ENCODE data around the gene RABGEF1. TPM values are rescaled to one million over a fixed set of nuclear protein-coding genes. Genes with fewer than 3 reads are reported as not detected.
"Not testable (repeated sequence)": the region's sequence is repeated elsewhere in the genome, so short reads cannot be mapped to it uniquely, and the experiment has no call there.

RABGEF1 gene
- total RNA-seq, 2 experiments from 2014 or later, result 18.2 to 25.5 TPM

GRCh38 chr7:66748791-66749190 lies 8.3 kb downstream of the RABGEF1 start:
- H2AFZ ChIP-seq (ENCODE audit: low read length), result no peak overlapping the region
- no peak overlapping the region for H3K4me3 ChIP-seq (ENCODE audit: low read depth, low read length, poor library complexity, severe bottlenecking)
- peaks cover 17% of the 10 kb centered on the region for H3K4me1 ChIP-seq (ENCODE audit: insufficient read depth, low read length, poor library complexity, severe bottlenecking)
- H4K20me1 ChIP-seq (ENCODE audit: insufficient read depth, low read length), result 0 out of 2 replicates have a peak, but pooled peaks cover 25% of the 10 kb centered on the region
- BruUV-seq (replicated peaks), result TSS peak; percentile 19
- H3K27ac ChIP-seq (ENCODE audit: low read depth, low read length, poor library complexity, severe bottlenecking), result no peak overlapping the region
- no peaks in the 10 kb centered on the region for H3K9me3 ChIP-seq (ENCODE audit: low read length)
- POLR2A ChIA-PET, result no interaction called here
- no peak for DNase-seq (ENCODE audit: low spot score)
- CTCF ChIA-PET (ENCODE audit: unreplicated experiment), result no interaction called here
- H3K36me3 ChIP-seq (ENCODE audit: insufficient read depth, low read length), result peaks cover 18% of the 10 kb centered on the region
- peaks cover 63% of the 10 kb centered on the region for H3K79me2 ChIP-seq (ENCODE audit: insufficient read depth, low read depth, low read length)
- TF ChIP-seq, protein P1, sequence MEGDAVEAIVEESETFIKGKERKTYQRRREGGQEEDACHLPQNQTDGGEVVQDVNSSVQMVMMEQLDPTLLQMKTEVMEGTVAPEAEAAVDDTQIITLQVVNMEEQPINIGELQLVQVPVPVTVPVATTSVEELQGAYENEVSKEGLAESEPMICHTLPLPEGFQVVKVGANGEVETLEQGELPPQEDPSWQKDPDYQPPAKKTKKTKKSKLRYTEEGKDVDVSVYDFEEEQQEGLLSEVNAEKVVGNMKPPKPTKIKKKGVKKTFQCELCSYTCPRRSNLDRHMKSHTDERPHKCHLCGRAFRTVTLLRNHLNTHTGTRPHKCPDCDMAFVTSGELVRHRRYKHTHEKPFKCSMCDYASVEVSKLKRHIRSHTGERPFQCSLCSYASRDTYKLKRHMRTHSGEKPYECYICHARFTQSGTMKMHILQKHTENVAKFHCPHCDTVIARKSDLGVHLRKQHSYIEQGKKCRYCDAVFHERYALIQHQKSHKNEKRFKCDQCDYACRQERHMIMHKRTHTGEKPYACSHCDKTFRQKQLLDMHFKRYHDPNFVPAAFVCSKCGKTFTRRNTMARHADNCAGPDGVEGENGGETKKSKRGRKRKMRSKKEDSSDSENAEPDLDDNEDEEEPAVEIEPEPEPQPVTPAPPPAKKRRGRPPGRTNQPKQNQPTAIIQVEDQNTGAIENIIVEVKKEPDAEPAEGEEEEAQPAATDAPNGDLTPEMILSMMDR (conservative IDR thresholded peaks at IDR 0.05; ENCODE audit: low read length), result no peak
- no peak for TF ChIP-seq EZH2phosphoT487 (IDR thresholded peaks at IDR 0.05; ENCODE audit: borderline replicate concordance, low read depth, low read length)
- H3K9me2 ChIP-seq (ENCODE audit: insufficient read depth, low read length), result no peaks in the 10 kb centered on the region
- intact Hi-C loops (cut with micrococcal nuclease; ENCODE audit: unreplicated experiment), result no loop called here
- no peak overlapping the region for H3K4me2 ChIP-seq (ENCODE audit: low read length)

GRCh38 chr7:66751945-66752344 lies 11.4 kb downstream of the RABGEF1 start:
- peaks cover 50% of the 10 kb centered on the region for H3K79me2 ChIP-seq (ENCODE audit: insufficient read depth, low read depth, low read length)
- H2AFZ ChIP-seq (ENCODE audit: low read length), result no peak overlapping the region
- H3K36me3 ChIP-seq (ENCODE audit: insufficient read depth, low read length), result peaks cover 6% of the 10 kb centered on the region; the same call in 1 of the 2 replicates
- H3K9me2 ChIP-seq (ENCODE audit: insufficient read depth, low read length), result no peaks in the 10 kb centered on the region
- no peak for TF ChIP-seq EZH2phosphoT487 (IDR thresholded peaks at IDR 0.05; ENCODE audit: borderline replicate concordance, low read depth, low read length)
- TF ChIP-seq, protein P1 (conservative IDR thresholded peaks at IDR 0.05; ENCODE audit: low read length), result no peak
- H4K20me1 ChIP-seq (ENCODE audit: insufficient read depth, low read length), result 0 out of 2 replicates have a peak, but pooled peaks cover 25% of the 10 kb centered on the region
- no peak for DNase-seq (ENCODE audit: low spot score)
- H3K27ac ChIP-seq (ENCODE audit: low read depth, low read length, poor library complexity, severe bottlenecking), result no peak overlapping the region
- no peak overlapping the region for H3K4me2 ChIP-seq (ENCODE audit: low read length)
- POLR2A ChIA-PET, result no interaction called here
- BruUV-seq (replicated peaks), result no TSS peak
- H3K4me3 ChIP-seq (ENCODE audit: low read depth, low read length, poor library complexity, severe bottlenecking), result no peak overlapping the region
- intact Hi-C loops (cut with micrococcal nuclease; ENCODE audit: unreplicated experiment), result no loop called here
- CTCF ChIA-PET (ENCODE audit: unreplicated experiment), result interaction anchor here (0.7 kb wide), 1 partner anchor 17 kb away, joined by 3 read pairs; no protein-coding TSS in a partner anchor
- H3K4me1 ChIP-seq (ENCODE audit: insufficient read depth, low read length, poor library complexity, severe bottlenecking), result peaks cover 16% of the 10 kb centered on the region
- H3K9me3 ChIP-seq (ENCODE audit: low read length), result no peaks in the 10 kb centered on the region

GRCh38 chr7:66754541-66754940 lies 14.0 kb downstream of the RABGEF1 start:
- H3K4me3 ChIP-seq (ENCODE audit: low read depth, low read length, poor library complexity, severe bottlenecking), result no peak overlapping the region
- no TSS peak for BruUV-seq (replicated peaks)
- 0 out of 2 replicates have a peak, but pooled peaks cover 8% of the 10 kb centered on the region for H4K20me1 ChIP-seq (ENCODE audit: insufficient read depth, low read length)
- peaks cover 8% of the 10 kb centered on the region for H3K4me1 ChIP-seq (ENCODE audit: insufficient read depth, low read length, poor library complexity, severe bottlenecking)
- H3K27ac ChIP-seq (ENCODE audit: low read depth, low read length, poor library complexity, severe bottlenecking), result no peak overlapping the region
- peaks cover 28% of the 10 kb centered on the region for H3K79me2 ChIP-seq (ENCODE audit: insufficient read depth, low read depth, low read length)
- TF ChIP-seq EZH2phosphoT487 (IDR thresholded peaks at IDR 0.05; ENCODE audit: borderline replicate concordance, low read depth, low read length), result no peak
- TF ChIP-seq, protein P1 (conservative IDR thresholded peaks at IDR 0.05; ENCODE audit: low read length), result no peak
- H3K36me3 ChIP-seq (ENCODE audit: insufficient read depth, low read length), result no peaks in the 10 kb centered on the region
- H2AFZ ChIP-seq (ENCODE audit: low read length), result no peak overlapping the region
- POLR2A ChIA-PET, result interaction anchor here (0.6 to 1.0 kb wide), 3 partner anchors 9 to 174 kb away, joined by 3 to 4 read pairs (median 3); no protein-coding TSS in a partner anchor
- H3K9me3 ChIP-seq (ENCODE audit: low read length), result no peaks in the 10 kb centered on the region
- DNase-seq (ENCODE audit: low spot score), result no peak
- H3K9me2 ChIP-seq (ENCODE audit: insufficient read depth, low read length), result no peaks in the 10 kb centered on the region
- intact Hi-C loops (cut with micrococcal nuclease; ENCODE audit: unreplicated experiment), result no loop called here
- CTCF ChIA-PET (ENCODE audit: unreplicated experiment), result no interaction called here
- H3K4me2 ChIP-seq (ENCODE audit: low read length), result no peak overlapping the region

- H4K20me1 ChIP-seq (ENCODE audit: insufficient read depth, low read length); H3K36me3 ChIP-seq (ENCODE audit: insufficient read depth, low read length); DNase-seq (ENCODE audit: low spot score); CTCF ChIA-PET (ENCODE audit: unreplicated experiment); H3K4me3 ChIP-seq (ENCODE audit: low read depth, low read length, poor library complexity, severe bottlenecking); H2AFZ ChIP-seq (ENCODE audit: low read length); BruUV-seq (replicated peaks); H3K4me1 ChIP-seq (ENCODE audit: insufficient read depth, low read length, poor library complexity, severe bottlenecking); H3K27ac ChIP-seq (ENCODE audit: low read depth, low read length, poor library complexity, severe bottlenecking); H3K4me2 ChIP-seq (ENCODE audit: low read length); H3K9me3 ChIP-seq (ENCODE audit: low read length); H3K9me2 ChIP-seq (ENCODE audit: insufficient read depth, low read length); intact Hi-C loops (cut with micrococcal nuclease; ENCODE audit: unreplicated experiment): not testable (repeated sequence)
- POLR2A ChIA-PET, result interaction anchor here (0.6 to 1.0 kb wide), 3 partner anchors 10 to 173 kb away, joined by 3 to 4 read pairs (median 3); no protein-coding TSS in a partner anchor
- H3K79me2 ChIP-seq (ENCODE audit: insufficient read depth, low read depth, low read length), result peaks cover 24% of the 10 kb centered on the region
These were observed 14.5 kb downstream of the RABGEF1 start for GRCh38 chr7:66755059-66755458.

All from OCI-LY7 (cell line).